Effector memory CD4-positive, alpha-beta T cell (primary cell): ENCODE measurements around the gene LIPK.

Source experiments
- DNase-seq, 3 donors: peaks; one replicate each; pipeline ENCODE4 v3.0.0-alpha.2; 2020
- H3K27ac ChIP-seq: 2 replicates; pipeline ENCODE4 v1.7.0; 2013; ENCODE audit warnings: mild to moderate bottlenecking, low read length, moderate library complexity; ENCODE audit not compliant: insufficient read depth, poor library complexity, severe bottlenecking
- H3K27me3 ChIP-seq: replicated peaks from 2 replicates; pipeline ENCODE4 v1.7.0; 2013; ENCODE audit warnings: mild to moderate bottlenecking, low read length; ENCODE audit not compliant: insufficient read depth, control insufficient read depth, poor library complexity, severe bottlenecking
- H3K36me3 ChIP-seq: 2 replicates; pipeline ENCODE4 v1.7.0; 2013; ENCODE audit warnings: mild to moderate bottlenecking, low read length, moderate library complexity; ENCODE audit not compliant: control insufficient read depth, insufficient read depth
- H3K4me1 ChIP-seq: 2 replicates; pipeline ENCODE4 v1.7.0; 2013; ENCODE audit warnings: low read length, mild to moderate bottlenecking; ENCODE audit not compliant: control insufficient read depth, insufficient read depth, poor library complexity, severe bottlenecking
- H3K4me3 ChIP-seq: 2 replicates; pipeline ENCODE4 v1.7.0; 2013; ENCODE audit warnings: low read length, low read depth, mild to moderate bottlenecking; ENCODE audit not compliant: insufficient read depth, poor library complexity, severe bottlenecking
- H3K9me3 ChIP-seq: 2 replicates; pipeline ENCODE4 v1.7.0; 2013; ENCODE audit warnings: mild to moderate bottlenecking, low read length, moderate library complexity; ENCODE audit not compliant: control insufficient read depth

Gene LIPK

GRCh38 chr10:88672041-88672440 lies 34.0 kb upstream of the LIPK start:
- DNase-seq: no peak
- Histone ChIP-seq H3K9me3 (no peaks in the 10 kb centered on the region), H3K4me1 (no peaks in the 10 kb centered on the region), H3K36me3 (no peaks in the 10 kb centered on the region), H3K27me3 (no peaks in the 10 kb centered on the region), H3K27ac (no peak overlapping the region), H3K4me3 (no peak overlapping the region)

- no peak for DNase-seq
- Histone ChIP-seq H3K4me3 (no peak overlapping the region), H3K36me3 (no peaks in the 10 kb centered on the region), H3K4me1 (no peaks in the 10 kb centered on the region), H3K27me3 (no peaks in the 10 kb centered on the region), H3K27ac (no peak overlapping the region), H3K9me3 (no peaks in the 10 kb centered on the region)
These were observed 29.6 kb upstream of the LIPK start for GRCh38 chr10:88676283-88677060.

DNA sequence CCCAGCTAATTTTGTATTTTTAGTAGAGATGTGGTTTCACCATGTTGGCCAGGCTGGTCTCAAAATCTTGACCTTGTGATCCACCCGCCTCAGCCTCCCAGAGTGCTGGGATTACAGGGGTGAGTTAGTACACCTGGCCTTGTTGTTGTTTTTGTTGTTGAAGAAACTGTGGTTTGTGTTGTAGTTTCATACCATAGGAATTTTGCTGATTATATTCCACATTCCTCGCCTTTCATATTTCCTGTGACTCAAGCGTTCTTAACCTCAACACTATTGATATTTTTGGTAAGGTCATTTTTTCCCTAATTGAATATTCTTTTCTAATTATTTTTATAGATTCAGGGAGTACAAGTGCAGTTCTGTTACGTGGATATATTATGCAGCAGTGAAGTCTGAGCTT lies 25.1 kb upstream of the LIPK start:
- no peak overlapping the region for H3K27ac ChIP-seq
- H3K4me3 ChIP-seq: no peak overlapping the region
- H3K4me1 ChIP-seq: no peaks in the 10 kb centered on the region
- H3K27me3 ChIP-seq: no peaks in the 10 kb centered on the region
- DNase-seq: no peak
- no peaks in the 10 kb centered on the region for H3K9me3 ChIP-seq
- H3K36me3 ChIP-seq: no peaks in the 10 kb centered on the region

- H3K4me1 ChIP-seq: no peaks in the 10 kb centered on the region
- no peak for DNase-seq
- H3K9me3 ChIP-seq: no peaks in the 10 kb centered on the region
- H3K4me3 ChIP-seq: no peak overlapping the region
- H3K27me3 ChIP-seq: no peaks in the 10 kb centered on the region
- no peak overlapping the region for H3K27ac ChIP-seq
- H3K36me3 ChIP-seq: no peaks in the 10 kb centered on the region
These were observed 23.6 kb upstream of the LIPK start for GRCh38 chr10:88682491-88682890.

DNA sequence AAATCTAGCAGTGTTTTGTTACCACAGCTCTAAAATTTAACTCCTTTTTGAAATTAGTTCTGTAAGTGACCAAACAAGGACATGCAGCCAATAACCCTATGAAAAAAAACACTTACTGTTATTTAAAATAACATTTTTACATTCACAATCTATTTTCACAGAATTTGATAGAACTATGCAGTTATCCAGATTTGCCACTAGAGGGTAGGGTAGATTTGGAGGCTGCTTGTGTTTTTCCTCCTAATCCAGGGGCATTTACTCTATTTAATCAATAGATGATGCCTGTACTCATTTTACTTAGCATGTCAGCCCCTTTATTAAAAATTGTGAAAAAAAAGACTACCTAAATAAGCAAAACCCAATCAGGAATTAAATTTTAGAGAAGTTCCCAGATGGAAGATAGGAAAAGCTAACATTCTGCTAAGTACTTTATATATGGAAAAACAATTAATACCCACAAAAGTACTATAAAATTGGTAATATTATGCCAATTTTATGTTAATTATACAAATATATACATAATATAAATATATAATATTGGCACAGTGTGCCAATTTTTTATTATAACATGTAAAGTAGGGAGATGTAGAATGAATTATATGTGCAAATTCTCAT lies 18.1 kb upstream of the LIPK start:
- no peak overlapping the region for H3K4me3 ChIP-seq
- no peaks in the 10 kb centered on the region for H3K9me3 ChIP-seq
- no peak for DNase-seq
- no peaks in the 10 kb centered on the region for H3K27me3 ChIP-seq
- H3K4me1 ChIP-seq: no peaks in the 10 kb centered on the region
- no peaks in the 10 kb centered on the region for H3K36me3 ChIP-seq
- H3K27ac ChIP-seq: no peak overlapping the region

DNA sequence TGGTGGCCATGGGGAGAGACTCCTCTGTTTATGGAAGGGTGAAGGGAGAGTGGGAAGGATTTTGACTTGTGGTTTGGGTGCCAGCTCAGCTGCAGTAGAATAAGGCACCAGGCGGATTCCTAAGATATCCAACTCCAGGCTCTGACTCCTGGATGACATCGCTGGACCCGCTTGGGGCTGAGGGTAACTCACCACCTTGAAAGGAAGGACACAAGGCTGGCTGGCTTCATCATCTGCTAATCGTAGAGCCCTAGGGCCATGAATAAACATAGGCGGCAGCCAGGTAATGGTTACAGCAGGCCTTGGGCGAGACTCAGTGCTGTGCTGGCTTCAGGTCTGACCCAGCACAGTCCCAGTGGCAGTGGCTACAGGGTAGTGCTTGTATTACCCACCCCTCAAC lies 16.7 kb upstream of the LIPK start:
- Histone ChIP-seq H3K36me3 (no peaks in the 10 kb centered on the region), H3K4me1 (no peaks in the 10 kb centered on the region), H3K9me3 (no peaks in the 10 kb centered on the region)

DNA sequence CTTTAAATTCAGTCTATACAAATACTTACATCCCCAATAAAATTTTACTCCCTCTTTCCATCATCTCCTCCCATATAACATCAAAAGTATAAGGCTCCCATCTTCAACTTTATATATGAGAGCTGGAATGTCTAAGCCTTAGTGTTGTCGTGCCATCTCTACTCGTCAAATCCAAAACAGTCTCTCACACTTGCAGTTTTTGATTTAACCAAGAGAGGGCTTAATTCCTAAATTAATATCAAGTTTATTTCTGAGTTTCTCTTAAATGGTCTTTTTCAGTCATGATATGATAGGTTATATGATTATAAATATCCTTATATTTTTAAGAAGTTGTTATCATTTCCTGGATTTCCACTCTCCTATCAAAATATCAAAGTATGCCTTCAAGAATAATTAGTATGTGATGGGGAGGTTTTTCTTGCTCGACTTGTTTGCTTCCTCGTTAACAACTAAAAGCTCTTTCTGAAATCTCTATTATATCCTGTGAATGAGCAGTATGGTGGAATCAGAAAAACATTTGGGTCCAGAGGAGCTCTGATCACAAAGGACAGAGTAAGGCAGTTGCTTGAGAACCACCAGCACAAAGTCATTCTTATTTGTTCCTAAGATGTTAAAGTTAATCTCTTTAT lies 12.5 kb upstream of the LIPK start:
- H3K9me3 ChIP-seq: no peaks in the 10 kb centered on the region
- no peaks in the 10 kb centered on the region for H3K27me3 ChIP-seq
- H3K4me1 ChIP-seq: no peaks in the 10 kb centered on the region
- H3K36me3 ChIP-seq: no peaks in the 10 kb centered on the region
- no peak overlapping the region for H3K27ac ChIP-seq
- H3K4me3 ChIP-seq: no peak overlapping the region
- DNase-seq: no peak

More for the DNA sequence above, 16.7 kb upstream of the LIPK start:
- no peak for DNase-seq
- no peak overlapping the region for H3K4me3 ChIP-seq
- H3K27ac ChIP-seq: no peak overlapping the region
- no peaks in the 10 kb centered on the region for H3K27me3 ChIP-seq

DNA sequence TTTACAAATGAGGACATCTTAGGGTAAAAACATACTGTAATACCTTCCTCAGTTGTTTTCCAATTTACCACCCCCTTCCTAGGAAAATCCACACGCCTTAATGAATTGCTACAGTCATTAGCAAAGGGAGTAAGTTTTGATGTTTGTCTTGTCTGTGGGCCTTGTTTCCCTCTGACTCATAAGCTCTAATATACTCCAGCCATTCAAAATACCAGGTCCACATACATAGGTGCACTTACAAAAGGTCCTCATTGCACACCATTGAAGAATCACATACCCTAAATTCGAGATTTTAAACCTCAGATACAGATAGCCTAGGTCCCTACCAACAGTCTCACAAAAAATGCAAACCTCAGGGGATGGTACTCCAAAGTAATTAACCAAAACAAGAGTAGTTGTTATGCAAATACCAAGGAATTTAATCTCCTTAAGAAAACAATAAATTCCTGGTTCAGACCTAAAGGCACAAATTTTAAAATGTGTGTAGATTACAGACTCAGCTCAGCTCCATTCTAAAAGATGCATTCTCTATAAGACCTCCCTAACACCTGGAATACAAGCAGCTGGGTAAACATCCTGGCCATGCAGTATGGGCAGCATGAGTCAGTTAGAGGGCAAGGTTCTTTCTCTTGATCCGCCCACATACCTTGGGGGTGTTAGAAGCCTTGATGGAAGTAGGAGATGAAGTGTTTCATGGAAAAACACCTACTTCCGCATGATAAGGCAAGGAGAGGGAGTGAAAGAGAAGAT lies 3.0 kb upstream of the LIPK start:
- no peak for DNase-seq

GRCh38 chr10:88707429-88708155 lies 1.5 kb downstream of the LIPK start:
- no peaks in the 10 kb centered on the region for H3K36me3 ChIP-seq
- H3K27ac ChIP-seq: no peak overlapping the region
- no peaks in the 10 kb centered on the region for H3K27me3 ChIP-seq
- no peak for DNase-seq
- H3K4me3 ChIP-seq: no peak overlapping the region
- H3K4me1 ChIP-seq: no peaks in the 10 kb centered on the region
- H3K9me3 ChIP-seq: no peaks in the 10 kb centered on the region

More for the DNA sequence above, 3.0 kb upstream of the LIPK start:
- Histone ChIP-seq H3K4me3 (no peak overlapping the region), H3K4me1 (no peaks in the 10 kb centered on the region), H3K9me3 (no peaks in the 10 kb centered on the region), H3K27ac (no peak overlapping the region), H3K36me3 (no peaks in the 10 kb centered on the region), H3K27me3 (no peaks in the 10 kb centered on the region)
